ENCODE results near the gene PHLDB2.

DNA sequence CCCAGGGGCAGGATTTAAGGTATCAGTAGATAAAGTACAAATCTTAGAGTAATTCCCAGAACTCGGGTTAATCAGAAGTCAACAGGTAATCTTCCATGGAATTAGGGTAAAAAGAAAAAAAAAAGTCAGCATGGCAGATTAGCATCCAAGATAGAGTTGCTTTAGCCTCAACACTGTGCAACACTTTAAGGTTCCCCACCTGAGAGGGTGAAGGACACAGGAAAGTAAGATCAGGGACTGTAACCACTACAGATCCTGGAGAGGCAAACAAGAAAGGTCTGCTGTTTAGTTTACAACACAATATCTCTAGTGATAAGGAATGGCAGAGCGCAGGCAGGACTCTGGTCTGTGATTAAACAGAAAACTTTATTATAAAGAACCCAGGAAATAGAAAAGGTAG is 4.1 kb upstream of the PHLDB2 start:
- TF ChIP-seq POLR2A (IDR thresholded peaks at IDR 0.05; ENCODE audit: insufficient read depth in 1 of 2, low read depth in 2 of 2, low read length in 2 of 2), result no peak
- no peak for TF ChIP-seq NBN (conservative IDR thresholded peaks at IDR 0.05)
- no peak for TF ChIP-seq ZBTB49 (CRISPR knock-in tag; IDR thresholded peaks at IDR 0.05; ENCODE audit: borderline replicate concordance)
- TF ChIP-seq, protein P1, sequence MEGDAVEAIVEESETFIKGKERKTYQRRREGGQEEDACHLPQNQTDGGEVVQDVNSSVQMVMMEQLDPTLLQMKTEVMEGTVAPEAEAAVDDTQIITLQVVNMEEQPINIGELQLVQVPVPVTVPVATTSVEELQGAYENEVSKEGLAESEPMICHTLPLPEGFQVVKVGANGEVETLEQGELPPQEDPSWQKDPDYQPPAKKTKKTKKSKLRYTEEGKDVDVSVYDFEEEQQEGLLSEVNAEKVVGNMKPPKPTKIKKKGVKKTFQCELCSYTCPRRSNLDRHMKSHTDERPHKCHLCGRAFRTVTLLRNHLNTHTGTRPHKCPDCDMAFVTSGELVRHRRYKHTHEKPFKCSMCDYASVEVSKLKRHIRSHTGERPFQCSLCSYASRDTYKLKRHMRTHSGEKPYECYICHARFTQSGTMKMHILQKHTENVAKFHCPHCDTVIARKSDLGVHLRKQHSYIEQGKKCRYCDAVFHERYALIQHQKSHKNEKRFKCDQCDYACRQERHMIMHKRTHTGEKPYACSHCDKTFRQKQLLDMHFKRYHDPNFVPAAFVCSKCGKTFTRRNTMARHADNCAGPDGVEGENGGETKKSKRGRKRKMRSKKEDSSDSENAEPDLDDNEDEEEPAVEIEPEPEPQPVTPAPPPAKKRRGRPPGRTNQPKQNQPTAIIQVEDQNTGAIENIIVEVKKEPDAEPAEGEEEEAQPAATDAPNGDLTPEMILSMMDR (CRISPR knock-in tag; IDR thresholded peaks at IDR 0.05), result no peak
- TF ChIP-seq HNF1B (CRISPR knock-in tag; IDR thresholded peaks at IDR 0.05), result no peak
- no peak for TF ChIP-seq GABPA (IDR thresholded peaks at IDR 0.05; ENCODE audit: low read depth, low read length)
- TF ChIP-seq GABPA (CRISPR knock-in tag; IDR thresholded peaks at IDR 0.05; ENCODE audit: low read depth), result no peak
